ENCODE results near the gene CERS4. TPM values are rescaled to one million over a fixed set of nuclear protein-coding genes. Genes with fewer than 3 reads are reported as not detected.
"Not testable (repeated sequence)": the region's sequence is repeated elsewhere in the genome, so short reads cannot be mapped to it uniquely, and the experiment has no call there.

The CERS4 gene
- total RNA-seq, 2 experiments from 2014 or later, result 20.3 to 28.2 TPM

DNA sequence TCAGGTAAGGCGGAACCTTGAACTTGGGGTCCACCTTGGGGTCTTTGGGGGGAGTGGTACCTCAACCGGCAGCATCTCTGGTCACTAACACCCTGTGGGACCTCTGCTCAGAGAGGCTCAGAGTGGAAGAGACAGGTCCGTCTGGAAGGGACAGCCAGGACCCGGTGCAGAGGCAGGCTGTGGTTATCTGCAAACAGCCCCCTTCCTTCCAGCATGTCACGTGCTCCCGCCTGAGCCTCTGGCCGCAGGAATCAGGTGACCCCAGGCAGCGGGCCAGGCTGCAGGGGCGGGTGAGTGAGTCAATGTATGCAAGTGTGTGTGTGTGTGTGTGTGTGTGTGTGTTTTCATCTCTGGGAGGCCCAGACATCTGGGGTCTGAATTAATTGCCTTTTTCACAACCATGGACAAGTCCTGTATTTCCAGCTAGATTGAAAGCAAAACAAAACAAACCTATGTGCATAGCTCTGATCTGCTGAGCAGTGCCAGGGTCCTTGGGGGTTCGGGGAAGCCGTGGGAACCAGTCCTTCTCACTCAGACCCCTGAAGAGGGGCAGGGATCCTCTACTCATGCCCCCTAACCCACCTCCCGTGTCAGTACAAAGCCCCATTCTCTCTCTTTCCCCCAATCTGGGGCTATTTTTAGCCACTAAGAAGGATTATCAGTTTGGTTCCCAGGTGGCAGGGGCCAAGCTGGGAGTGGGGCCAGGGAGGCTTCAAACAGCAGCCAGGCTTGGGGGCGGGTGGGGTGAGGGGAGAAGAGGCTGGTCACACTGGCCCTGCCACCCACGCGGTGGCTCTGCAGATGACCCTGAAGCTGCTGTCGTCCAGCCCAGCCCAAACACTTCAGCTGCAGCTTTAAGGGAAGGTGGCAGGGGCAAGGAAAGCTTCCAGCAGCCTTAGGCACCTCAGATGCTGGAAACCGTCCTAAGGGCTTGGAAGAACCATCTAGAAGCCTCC, 31.4 kb downstream of the CERS4 start:
- ATAC-seq (peak; percentile 85), DNase-seq (peak; percentile 89)
- CTCF ChIA-PET, result interaction anchor here (0.8 to 1.4 kb wide), 6 partner anchors 11 to 296 kb away, joined by 3 to 4 read pairs (median 3); no protein-coding TSS in a partner anchor
- peaks cover 39% of the 10 kb centered on the region for H3K36me3 Mint-ChIP-seq
- peaks cover 12% of the 10 kb centered on the region for H3K9me3 Mint-ChIP-seq (ENCODE audit: low read depth)
- H3K4me3 Mint-ChIP-seq, result peak overlapping the region; percentile 33
- no peaks in the 10 kb centered on the region for H3K27me3 Mint-ChIP-seq
- H3K4me1 Mint-ChIP-seq, result peaks cover 18% of the 10 kb centered on the region
- peak overlapping the region; percentile 85 for H3K27ac Mint-ChIP-seq

DNA sequence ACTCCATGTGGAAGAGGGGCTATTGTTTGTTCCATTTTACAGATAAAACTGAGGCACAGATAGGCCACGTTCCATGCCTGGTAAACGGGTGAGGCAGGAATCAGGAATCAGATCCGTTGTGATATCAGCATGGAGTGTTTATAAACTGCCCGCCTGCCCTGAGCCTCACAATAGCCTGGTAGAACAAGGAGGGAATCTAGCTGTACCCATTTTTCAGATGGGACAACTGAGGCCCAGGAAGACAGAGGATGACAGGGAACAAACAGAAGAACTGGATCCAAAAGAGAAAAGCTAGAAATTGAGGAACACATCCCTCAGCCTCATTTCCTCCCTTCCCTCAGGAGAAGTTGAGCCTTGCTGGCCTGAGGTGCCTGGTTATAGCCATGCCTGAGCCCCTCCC, 32.5 kb downstream of the CERS4 start:
- DNase-seq (no peak), ATAC-seq (no peak)
- CTCF ChIA-PET, result interaction anchor here (1.2 to 2.0 kb wide), 4 partner anchors 10 to 297 kb away, joined by 3 to 10 read pairs (median 4); no protein-coding TSS in a partner anchor
- Mint-ChIP-seq H3K4me1 (peaks cover 18% of the 10 kb centered on the region), H3K36me3 (peaks cover 39% of the 10 kb centered on the region), H3K4me3 (no peak overlapping the region), H3K9me3 (ENCODE audit: low read depth) (peaks cover 12% of the 10 kb centered on the region), H3K27ac (no peak overlapping the region), H3K27me3 (no peaks in the 10 kb centered on the region)

DNA sequence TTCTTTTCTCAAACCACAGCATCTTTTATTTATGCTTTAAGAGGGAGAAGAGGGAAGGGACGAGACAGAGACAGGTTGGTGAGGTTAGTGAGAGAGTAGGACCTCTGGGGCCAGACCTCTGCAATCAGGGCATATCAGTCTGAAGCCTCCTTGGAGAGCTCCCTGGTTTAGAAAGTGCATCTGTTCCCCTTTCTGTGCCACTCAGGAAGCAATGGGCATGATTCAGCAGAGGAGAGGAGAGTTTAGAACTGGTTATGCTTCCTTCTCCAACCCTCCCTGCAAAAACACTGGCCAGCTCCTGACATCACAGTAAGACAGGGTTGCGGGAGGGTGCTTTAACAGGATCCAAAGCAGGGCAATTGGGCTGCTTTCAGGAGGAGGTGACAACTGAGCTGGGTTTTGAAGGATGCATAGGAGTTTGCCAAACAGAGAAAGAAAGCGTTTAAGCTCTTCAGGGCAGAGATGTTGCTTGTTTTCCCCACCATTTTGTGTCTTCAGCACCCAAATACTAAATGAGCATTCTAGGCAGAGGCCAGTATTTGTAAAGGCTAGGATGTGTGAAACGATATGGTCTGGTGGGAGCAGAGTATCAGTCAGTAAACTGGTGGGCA, 33.1 kb downstream of the CERS4 start:
- CTCF ChIA-PET, result interaction anchor here (1.2 to 2.0 kb wide), 2 partner anchors 84 to 298 kb away, joined by 3 to 10 read pairs; no protein-coding TSS in a partner anchor
- no peak overlapping the region for H3K4me3 Mint-ChIP-seq
- H3K9me3 Mint-ChIP-seq (ENCODE audit: low read depth), result peaks cover 12% of the 10 kb centered on the region
- no peak overlapping the region for H3K27ac Mint-ChIP-seq
- no peak for ATAC-seq
- no peaks in the 10 kb centered on the region for H3K27me3 Mint-ChIP-seq
- H3K4me1 Mint-ChIP-seq, result peaks cover 18% of the 10 kb centered on the region
- DNase-seq, result no peak
- peaks cover 39% of the 10 kb centered on the region for H3K36me3 Mint-ChIP-seq

DNA sequence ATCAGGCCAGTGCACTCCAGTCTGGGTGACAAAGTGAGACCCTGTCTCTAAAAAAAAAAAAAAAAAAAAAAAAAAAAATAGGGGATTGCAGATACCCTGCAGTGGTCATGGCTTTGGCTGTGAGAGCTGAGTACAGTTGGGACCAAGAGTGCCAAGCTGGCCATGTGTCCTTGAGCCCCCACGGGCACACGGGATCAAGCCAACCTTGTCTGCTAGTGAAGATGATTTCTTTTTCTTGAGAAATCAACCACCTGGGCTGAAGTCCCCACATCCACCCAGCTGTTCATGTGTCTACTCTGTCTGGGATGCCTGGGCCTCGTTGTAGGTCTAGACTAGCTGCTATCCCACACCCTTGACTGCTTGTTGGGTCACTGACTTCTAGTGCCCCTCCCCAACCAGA, 34.0 kb downstream of the CERS4 start:
- Mint-ChIP-seq H3K9me3 (ENCODE audit: low read depth) (peaks cover 12% of the 10 kb centered on the region), H3K4me1 (peaks cover 18% of the 10 kb centered on the region), H3K27me3 (no peaks in the 10 kb centered on the region), H3K27ac (no peak overlapping the region), H3K36me3 (peaks cover 42% of the 10 kb centered on the region), H3K4me3 (no peak overlapping the region)
- DNase-seq (no peak), ATAC-seq (no peak)
- CTCF ChIA-PET, result interaction anchor here (1.3 to 2.0 kb wide), 2 partner anchors 12 to 84 kb away, joined by 4 to 10 read pairs; no protein-coding TSS in a partner anchor

DNA sequence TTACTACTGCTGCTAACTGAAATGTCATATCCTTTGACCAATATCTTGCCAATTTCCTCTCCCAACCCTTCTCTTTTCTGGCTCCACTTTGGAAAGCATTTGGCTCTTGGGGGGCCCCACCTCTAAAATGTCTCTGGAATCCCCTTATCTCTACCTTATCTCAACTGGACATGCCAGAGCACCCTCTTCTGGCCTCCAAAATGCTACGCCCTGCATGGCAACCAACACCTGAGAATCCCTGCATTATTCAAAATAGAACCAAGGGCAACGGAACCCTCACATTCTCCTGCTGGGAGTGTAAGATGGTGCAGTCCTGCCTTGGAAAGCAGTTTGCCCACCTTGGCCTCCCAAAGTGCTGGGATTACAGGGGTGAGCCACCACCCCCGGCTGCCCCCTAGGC, 35.3 kb downstream of the CERS4 start:
- no peak for DNase-seq
- Mint-ChIP-seq H3K27me3 (no peaks in the 10 kb centered on the region), H3K4me3 (no peak overlapping the region), H3K36me3 (peaks cover 43% of the 10 kb centered on the region), H3K27ac (no peak overlapping the region), H3K9me3 (ENCODE audit: low read depth) (peaks cover 12% of the 10 kb centered on the region), H3K4me1 (peaks cover 18% of the 10 kb centered on the region)
- CTCF ChIA-PET, result no interaction called here
- no peak for ATAC-seq

DNA sequence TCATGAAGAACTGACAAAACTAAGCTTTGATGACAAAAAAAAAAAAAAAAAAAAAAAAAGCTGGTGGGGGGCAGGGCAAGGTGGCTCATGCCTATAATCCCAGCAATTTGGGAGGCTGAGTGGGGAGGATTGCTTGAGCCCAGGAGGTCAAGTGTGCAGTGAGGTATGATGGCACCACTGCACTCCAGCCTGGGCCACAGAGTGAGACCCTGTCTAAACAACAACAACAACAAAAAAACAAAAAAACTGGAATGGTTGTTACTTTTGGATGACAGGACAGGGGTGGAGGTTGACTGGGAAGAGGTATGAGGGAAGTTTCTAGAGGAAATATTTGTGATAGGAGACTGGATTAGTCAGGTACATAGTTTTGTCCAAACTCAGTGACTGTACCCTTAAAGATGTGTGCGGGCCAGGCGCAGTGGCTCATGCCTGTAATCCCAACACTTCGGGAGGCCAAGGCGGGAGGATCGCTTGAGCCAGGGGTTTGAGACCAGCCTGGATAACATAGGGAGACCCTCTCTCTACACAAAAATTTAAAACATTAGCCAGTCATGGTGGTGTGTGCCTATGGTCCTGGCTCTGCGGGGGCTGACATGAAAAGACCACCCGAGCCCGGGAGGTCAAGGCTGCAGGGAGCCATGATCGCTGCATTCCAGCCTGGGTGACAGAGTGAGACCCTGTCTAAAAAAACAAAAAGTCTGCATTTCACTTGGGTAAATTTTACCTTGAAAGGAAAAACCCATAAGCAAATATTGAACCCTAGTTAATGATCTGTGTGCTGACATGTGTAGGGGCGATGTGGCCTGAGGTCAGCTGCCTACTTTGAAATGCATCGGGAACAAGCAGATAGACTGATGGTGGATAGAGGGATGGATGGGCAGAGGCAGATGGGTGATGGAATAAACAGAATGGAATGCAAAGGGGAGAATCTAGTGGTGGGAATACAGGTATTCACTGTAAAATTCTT, 37.0 kb downstream of the CERS4 start:
- Mint-ChIP-seq H3K27me3 (no peaks in the 10 kb centered on the region), H3K9me3 (ENCODE audit: low read depth) (peaks cover 7% of the 10 kb centered on the region), H3K4me3 (no peak overlapping the region), H3K4me1 (peaks cover 4% of the 10 kb centered on the region), H3K27ac (no peak overlapping the region), H3K36me3 (peaks cover 32% of the 10 kb centered on the region)
- CTCF ChIA-PET, result no interaction called here
- ATAC-seq (no peak), DNase-seq (no peak)

DNA sequence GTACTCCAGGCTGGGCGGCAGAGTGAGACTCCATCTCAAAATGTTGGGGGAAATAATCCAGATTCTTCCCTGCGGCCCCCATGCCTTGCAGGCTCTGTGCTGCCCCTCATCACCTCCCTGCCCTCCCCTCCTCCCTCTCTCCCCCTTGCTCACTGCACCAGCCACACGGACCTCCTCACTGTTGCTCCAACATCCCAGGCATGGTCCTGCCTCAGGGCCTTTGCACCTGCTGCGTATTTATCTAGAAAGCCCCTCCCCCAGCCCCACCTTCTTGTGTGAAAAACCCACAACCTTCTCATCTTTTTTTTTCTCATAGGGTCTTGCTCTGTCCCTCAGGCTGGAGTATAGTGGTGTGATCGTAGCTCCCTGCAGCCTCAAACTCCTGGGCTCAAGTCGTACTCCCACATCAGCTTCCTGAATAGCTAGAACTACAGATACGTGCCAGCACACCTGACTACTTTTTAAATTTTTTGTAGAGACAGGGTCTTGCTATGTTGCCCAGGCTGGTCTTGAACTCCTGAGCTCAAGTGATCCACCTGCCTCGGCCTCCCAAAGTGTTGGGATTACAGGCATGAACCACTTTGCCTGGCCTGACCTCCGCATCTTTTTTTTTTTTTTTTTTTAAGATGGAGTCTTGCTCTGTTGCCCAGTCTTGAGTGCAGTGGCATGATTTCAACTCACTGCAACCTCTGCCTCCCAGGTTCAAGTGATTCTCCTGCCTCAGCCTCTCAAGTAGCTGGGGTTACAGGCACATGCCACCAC, 38.1 kb downstream of the CERS4 start:
- CTCF ChIA-PET, result interaction anchor here (0.8 kb wide), 1 partner anchor 89 kb away, joined by 3 read pairs; no protein-coding TSS in a partner anchor
- not testable (repeated sequence) for H3K9me3 Mint-ChIP-seq (ENCODE audit: low read depth); H3K4me1 Mint-ChIP-seq; ATAC-seq; DNase-seq; H3K4me3 Mint-ChIP-seq; H3K27me3 Mint-ChIP-seq; H3K27ac Mint-ChIP-seq
- peaks cover 24% of the 10 kb centered on the region for H3K36me3 Mint-ChIP-seq

DNA sequence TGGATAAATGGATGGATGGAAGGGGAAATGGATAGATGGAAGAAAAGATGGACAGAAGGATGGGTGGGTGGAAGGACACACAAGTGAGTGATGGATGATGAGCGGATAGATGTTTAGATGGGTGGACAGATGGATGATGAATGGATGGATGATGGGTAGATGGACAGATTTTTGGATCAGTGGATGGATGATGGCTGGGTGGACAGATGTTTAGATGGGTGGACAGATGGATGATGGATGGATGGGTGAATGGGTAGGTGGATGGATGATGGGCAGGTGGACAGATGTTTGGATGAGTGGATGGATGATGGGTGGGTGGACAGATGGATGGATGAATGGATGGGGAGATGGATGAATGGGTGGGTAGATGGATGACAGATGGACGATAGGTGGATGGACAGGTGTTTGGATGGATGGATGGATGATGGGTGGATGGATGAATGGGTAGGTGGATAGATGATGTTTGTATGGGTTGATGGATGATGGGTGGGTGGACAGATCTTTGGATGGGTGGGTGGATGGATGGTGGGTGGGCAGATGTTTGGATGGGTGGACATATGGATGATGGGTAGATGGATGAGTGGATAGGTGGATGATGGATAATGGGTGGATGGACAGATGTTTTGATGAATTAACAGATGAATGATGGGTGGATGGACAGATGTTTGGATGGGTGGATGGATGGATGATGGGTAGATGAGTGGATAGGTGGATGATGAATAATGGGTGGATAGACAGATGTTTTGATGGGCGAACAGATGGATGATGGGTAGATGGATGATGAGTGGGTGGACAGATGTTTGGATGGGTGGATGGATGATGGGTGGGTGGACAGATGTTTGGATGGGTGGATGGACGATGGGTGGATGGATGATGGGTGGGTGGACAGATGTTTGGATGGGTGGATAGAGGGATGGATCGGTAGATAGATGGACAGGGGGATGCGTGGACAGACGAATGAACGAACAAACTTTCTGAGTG, 39.5 kb downstream of the CERS4 start:
- no peak for ATAC-seq
- Mint-ChIP-seq H3K4me3 (no peak overlapping the region), H3K4me1 (peaks cover 2% of the 10 kb centered on the region), H3K27me3 (no peaks in the 10 kb centered on the region), H3K9me3 (ENCODE audit: low read depth) (no peaks in the 10 kb centered on the region), H3K27ac (no peak overlapping the region), H3K36me3 (peaks cover 14% of the 10 kb centered on the region)
- CTCF ChIA-PET, result interaction anchor here (0.7 kb wide), 1 partner anchor 39 kb away, joined by 4 read pairs; the partner anchor contains the start of gene CERS4
- no peak for DNase-seq

DNA sequence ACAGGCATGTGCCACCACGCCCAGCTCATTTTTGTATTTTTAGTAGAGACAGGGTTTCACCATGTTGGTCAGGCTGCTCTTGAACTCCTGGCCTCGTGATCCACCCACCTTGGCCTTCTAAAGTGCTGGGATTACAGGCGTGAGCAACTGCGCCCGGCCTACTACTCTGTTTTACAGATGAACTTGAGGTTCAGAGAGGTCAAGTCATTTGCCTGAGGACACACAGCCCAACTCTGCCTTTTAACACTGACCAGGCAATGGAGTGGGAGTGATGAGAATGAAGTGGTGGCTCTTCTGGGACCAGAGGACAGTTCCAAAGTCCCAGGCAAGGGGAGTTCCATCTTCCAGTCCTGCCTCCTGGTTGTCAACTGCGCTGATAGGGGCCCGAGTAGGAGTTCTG, 41.4 kb downstream of the CERS4 start:
- ATAC-seq (no peak), DNase-seq (no peak)
- peaks cover 8% of the 10 kb centered on the region for H3K36me3 Mint-ChIP-seq
- no peaks in the 10 kb centered on the region for H3K9me3 Mint-ChIP-seq (ENCODE audit: low read depth)
- H3K27me3 Mint-ChIP-seq, result no peaks in the 10 kb centered on the region
- no peak overlapping the region for H3K27ac Mint-ChIP-seq
- peaks cover 2% of the 10 kb centered on the region for H3K4me1 Mint-ChIP-seq
- H3K4me3 Mint-ChIP-seq, result no peak overlapping the region
- CTCF ChIA-PET, result interaction anchor here (1.2 to 1.8 kb wide), 2 partner anchors 40 to 282 kb away, joined by 4 read pairs; no protein-coding TSS in a partner anchor

DNA sequence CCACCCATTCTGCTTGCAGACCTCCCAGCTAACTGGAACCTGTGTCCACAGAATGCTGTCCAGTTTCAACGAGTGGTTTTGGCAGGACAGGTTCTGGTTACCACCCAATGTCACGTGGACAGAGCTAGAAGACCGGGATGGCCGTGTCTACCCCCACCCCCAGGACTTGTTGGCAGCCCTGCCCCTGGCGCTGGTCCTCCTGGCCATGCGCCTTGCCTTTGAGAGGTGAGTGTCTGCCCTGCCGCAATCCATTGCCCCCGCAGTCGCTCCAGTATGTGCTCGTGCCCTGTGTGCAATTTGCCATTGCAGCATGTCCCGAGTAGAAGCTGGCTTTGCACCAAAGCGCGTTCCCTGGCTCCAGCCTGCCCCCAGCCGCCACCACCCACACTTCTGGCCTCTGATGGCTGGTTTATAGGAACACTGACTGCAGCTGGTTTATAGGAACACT, 41.9 kb downstream of the CERS4 start:
- Mint-ChIP-seq H3K4me3 (no peak overlapping the region), H3K36me3 (peaks cover 8% of the 10 kb centered on the region), H3K4me1 (peaks cover 2% of the 10 kb centered on the region), H3K27me3 (no peaks in the 10 kb centered on the region), H3K9me3 (ENCODE audit: low read depth) (no peaks in the 10 kb centered on the region), H3K27ac (no peak overlapping the region)
- ATAC-seq, result no peak
- no peak for DNase-seq
- CTCF ChIA-PET, result interaction anchor here (1.2 to 2.9 kb wide), 4 partner anchors 41 to 283 kb away, joined by 4 to 26 read pairs (median 4); no protein-coding TSS in a partner anchor

DNA sequence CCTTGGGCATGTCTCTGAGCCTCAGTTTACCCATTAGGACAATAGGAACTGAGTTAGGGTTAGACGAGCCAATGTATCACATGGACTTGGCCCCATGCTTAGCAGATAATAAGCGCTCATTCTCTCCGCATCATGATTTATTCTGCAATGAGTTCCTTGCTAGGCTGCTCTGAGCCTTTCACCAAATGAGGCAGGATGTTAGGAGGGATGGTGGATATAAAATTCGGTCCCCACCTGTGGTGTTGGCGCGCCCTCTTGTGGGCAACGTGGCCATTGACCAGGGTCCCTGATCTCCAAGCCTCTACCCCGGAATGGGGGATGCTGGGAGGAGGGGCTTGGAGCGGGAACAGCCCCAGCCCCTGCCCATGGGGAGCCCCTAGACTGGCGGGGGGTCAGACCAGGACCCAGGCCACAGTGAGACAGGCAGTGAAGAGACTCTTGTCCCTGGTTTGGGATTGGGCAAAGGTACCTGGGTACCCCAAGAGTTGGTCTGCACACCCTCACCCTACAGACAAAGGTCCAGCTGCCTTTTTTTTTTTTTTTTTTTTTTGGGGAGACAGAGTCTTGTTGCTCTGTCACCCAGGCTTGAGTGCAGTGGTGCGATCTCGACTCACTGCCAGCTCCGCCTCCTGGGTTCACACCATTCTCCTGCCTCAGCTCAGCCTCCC, 43.9 kb downstream of the CERS4 start:
- CTCF ChIA-PET, result interaction anchor here (0.7 to 2.9 kb wide), 9 partner anchors 83 to 893 kb away, joined by 3 to 26 read pairs (median 5); partner anchors contain the start of gene TIMM44
- peaks cover 6% of the 10 kb centered on the region for H3K4me1 Mint-ChIP-seq
- DNase-seq, result peak; percentile 86
- H3K4me3 Mint-ChIP-seq, result no peak overlapping the region
- ATAC-seq, result peak; percentile 88
- peaks cover 6% of the 10 kb centered on the region for H3K36me3 Mint-ChIP-seq
- H3K27me3 Mint-ChIP-seq, result no peaks in the 10 kb centered on the region
- no peak overlapping the region for H3K27ac Mint-ChIP-seq
- H3K9me3 Mint-ChIP-seq (ENCODE audit: low read depth), result no peaks in the 10 kb centered on the region
